WTC11 (cell line): Measurements from ENCODE around the gene ZNF74.

Source experiments
- ETV6 ChIP-seq: sonication (generic); formaldehyde crosslinking; IDR thresholded peaks from 2 replicates; pipeline ENCODE4 v1.8.1; 2022; ENCODE audit warnings: mild to moderate bottlenecking, missing genetic modification reagents
- KAT7 ChIP-seq: sonication (generic); formaldehyde crosslinking; IDR thresholded peaks from 2 replicates; pipeline ENCODE4 v1.8.1; 2023; ENCODE audit warnings: missing genetic modification reagents, mild to moderate bottlenecking, borderline replicate concordance
- MYBL2 ChIP-seq: sonication (generic); formaldehyde crosslinking; IDR thresholded peaks from 2 replicates; pipeline ENCODE4 v1.8.1; 2023; ENCODE audit warnings: mild to moderate bottlenecking, moderate library complexity, missing genetic modification reagents
- TEAD4 ChIP-seq: sonication (generic); formaldehyde crosslinking; IDR thresholded peaks from 2 replicates; pipeline ENCODE4 v1.8.0; 2022; ENCODE audit warnings: mild to moderate bottlenecking, missing genetic modification reagents
- TF ChIP-seq, protein P1 (sequence below): fragments of 200-600 bp; IDR thresholded peaks from 2 replicates; pipeline ENCODE4 v1.8.0; 2022; ENCODE audit warnings: antibody characterized with exemption
- TF ChIP-seq, protein P2 (sequence below): sonication (generic); formaldehyde crosslinking; IDR thresholded peaks from 2 replicates; pipeline ENCODE4 v1.8.0; 2022; ENCODE audit warnings: mild to moderate bottlenecking, missing genetic modification reagents
- TF ChIP-seq, protein P3 (sequence below): sonication (generic); formaldehyde crosslinking; conservative IDR thresholded peaks from 2 replicates; pipeline ENCODE4 v1.8.1; 2022; ENCODE audit warnings: mild to moderate bottlenecking, missing genetic modification reagents
- TF ChIP-seq, protein P4 (sequence below): fragments of 250-450 bp; sonication (Bioruptor Pico); IDR thresholded peaks from 2 replicates; pipeline ENCODE4 v1.9.0; 2021; ENCODE audit warnings: mild to moderate bottlenecking

DNA sequence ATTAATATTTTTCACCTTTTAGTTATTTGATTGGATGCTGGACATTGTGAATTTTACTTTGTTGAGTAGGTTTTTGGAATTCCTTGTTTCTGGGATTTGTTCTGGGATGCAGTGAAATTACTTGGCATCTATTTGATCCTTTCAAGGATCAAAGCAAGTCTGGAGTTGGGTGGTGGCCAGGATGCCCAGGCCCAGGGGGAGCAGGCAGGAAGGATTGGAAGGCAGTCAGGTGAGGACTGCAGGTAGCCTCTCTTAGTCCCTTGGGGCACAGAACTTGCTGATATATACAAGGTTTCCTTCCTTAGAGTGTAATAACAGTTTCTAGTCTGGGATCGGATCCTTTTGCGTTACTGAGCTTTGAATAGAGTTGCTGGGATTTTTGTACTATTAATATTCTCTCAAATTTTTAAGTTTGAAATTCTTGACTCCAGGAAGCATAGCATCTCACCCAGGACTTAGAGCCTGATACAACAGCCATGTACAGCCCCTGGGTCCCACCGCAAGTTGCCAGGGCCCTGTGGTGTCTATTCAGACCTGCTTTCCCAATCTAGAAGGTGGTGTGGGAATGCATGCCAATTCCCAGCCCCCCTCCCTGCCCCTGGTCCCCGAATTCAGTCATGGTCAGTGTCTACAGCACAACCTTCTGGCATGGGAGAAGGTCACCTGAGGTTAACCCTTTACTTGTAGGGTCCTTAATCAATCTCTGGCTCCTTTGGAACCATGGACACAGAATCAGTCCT is 6.1 kb downstream of the ZNF74 start:
- no peak for TF ChIP-seq MYBL2
- no peak for TF ChIP-seq TEAD4 (CRISPR knock-in tag)
- TF ChIP-seq, protein P1, sequence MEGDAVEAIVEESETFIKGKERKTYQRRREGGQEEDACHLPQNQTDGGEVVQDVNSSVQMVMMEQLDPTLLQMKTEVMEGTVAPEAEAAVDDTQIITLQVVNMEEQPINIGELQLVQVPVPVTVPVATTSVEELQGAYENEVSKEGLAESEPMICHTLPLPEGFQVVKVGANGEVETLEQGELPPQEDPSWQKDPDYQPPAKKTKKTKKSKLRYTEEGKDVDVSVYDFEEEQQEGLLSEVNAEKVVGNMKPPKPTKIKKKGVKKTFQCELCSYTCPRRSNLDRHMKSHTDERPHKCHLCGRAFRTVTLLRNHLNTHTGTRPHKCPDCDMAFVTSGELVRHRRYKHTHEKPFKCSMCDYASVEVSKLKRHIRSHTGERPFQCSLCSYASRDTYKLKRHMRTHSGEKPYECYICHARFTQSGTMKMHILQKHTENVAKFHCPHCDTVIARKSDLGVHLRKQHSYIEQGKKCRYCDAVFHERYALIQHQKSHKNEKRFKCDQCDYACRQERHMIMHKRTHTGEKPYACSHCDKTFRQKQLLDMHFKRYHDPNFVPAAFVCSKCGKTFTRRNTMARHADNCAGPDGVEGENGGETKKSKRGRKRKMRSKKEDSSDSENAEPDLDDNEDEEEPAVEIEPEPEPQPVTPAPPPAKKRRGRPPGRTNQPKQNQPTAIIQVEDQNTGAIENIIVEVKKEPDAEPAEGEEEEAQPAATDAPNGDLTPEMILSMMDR = no peak
- TF ChIP-seq, protein P2, sequence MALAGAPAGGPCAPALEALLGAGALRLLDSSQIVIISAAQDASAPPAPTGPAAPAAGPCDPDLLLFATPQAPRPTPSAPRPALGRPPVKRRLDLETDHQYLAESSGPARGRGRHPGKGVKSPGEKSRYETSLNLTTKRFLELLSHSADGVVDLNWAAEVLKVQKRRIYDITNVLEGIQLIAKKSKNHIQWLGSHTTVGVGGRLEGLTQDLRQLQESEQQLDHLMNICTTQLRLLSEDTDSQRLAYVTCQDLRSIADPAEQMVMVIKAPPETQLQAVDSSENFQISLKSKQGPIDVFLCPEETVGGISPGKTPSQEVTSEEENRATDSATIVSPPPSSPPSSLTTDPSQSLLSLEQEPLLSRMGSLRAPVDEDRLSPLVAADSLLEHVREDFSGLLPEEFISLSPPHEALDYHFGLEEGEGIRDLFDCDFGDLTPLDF (CRISPR knock-in tag) = no peak
- no peak for TF ChIP-seq ETV6 (CRISPR knock-in tag)
- TF ChIP-seq, protein P3, sequence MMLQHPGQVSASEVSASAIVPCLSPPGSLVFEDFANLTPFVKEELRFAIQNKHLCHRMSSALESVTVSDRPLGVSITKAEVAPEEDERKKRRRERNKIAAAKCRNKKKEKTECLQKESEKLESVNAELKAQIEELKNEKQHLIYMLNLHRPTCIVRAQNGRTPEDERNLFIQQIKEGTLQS (CRISPR knock-in tag) = no peak
- TF ChIP-seq KAT7 (CRISPR knock-in tag) = no peak
- TF ChIP-seq, protein P4, sequence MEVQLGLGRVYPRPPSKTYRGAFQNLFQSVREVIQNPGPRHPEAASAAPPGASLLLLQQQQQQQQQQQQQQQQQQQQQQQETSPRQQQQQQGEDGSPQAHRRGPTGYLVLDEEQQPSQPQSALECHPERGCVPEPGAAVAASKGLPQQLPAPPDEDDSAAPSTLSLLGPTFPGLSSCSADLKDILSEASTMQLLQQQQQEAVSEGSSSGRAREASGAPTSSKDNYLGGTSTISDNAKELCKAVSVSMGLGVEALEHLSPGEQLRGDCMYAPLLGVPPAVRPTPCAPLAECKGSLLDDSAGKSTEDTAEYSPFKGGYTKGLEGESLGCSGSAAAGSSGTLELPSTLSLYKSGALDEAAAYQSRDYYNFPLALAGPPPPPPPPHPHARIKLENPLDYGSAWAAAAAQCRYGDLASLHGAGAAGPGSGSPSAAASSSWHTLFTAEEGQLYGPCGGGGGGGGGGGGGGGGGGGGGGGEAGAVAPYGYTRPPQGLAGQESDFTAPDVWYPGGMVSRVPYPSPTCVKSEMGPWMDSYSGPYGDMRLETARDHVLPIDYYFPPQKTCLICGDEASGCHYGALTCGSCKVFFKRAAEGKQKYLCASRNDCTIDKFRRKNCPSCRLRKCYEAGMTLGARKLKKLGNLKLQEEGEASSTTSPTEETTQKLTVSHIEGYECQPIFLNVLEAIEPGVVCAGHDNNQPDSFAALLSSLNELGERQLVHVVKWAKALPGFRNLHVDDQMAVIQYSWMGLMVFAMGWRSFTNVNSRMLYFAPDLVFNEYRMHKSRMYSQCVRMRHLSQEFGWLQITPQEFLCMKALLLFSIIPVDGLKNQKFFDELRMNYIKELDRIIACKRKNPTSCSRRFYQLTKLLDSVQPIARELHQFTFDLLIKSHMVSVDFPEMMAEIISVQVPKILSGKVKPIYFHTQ (CRISPR knock-in tag) = no peak
